T-helper 2 cell (primary cell): ENCODE measurements around the gene PLD6.
A peak's percentile ranks its signal among the peaks of the same experiment; 100 is the strongest.
"Not testable (repeated sequence)": the region's sequence is repeated elsewhere in the genome, so short reads cannot be mapped to it uniquely, and the experiment has no call there.

ENCODE experiments used
- DNase-seq, 5 experiments: peaks; one replicate each; pipeline versions ENCODE4 v3.0.0 to v3.0.0-alpha.2; 2012 to 2022

PLD6 gene

GRCh38 chr17:17200831-17201230 is 5.3 kb downstream of the PLD6 start:
- DNase-seq, result no peak

- DNase-seq, result no peak
Observed at GRCh38 chr17:17200311-17200710, 5.8 kb downstream of the PLD6 start.

GRCh38 chr17:17198281-17198680 is 7.9 kb downstream of the PLD6 start:
- DNase-seq, result no peak

- DNase-seq, result no peak
Observed at GRCh38 chr17:17196776-17197175, 9.4 kb downstream of the PLD6 start.

GRCh38 chr17:17195466-17195865 is 10.7 kb downstream of the PLD6 start:
- DNase-seq, result not testable (repeated sequence)

GRCh38 chr17:17191961-17192381 is 14.2 kb downstream of the PLD6 start:
- DNase-seq, result no peak

- DNase-seq, result no peak
Observed at GRCh38 chr17:17191346-17191792, 14.8 kb downstream of the PLD6 start.

GRCh38 chr17:17190188-17190587 is 15.9 kb downstream of the PLD6 start:
- DNase-seq, result no peak

GRCh38 chr17:17189559-17189958 is 16.6 kb downstream of the PLD6 start:
- DNase-seq, result no peak

GRCh38 chr17:17188586-17188985 is 17.5 kb downstream of the PLD6 start:
- DNase-seq, result no peak

GRCh38 chr17:17186551-17187505 is 19.3 kb downstream of the PLD6 start:
- no peak for DNase-seq

- DNase-seq, result peak in 2 of 5 experiments; percentile 45 to 80
Observed at GRCh38 chr17:17186051-17186450, 20.1 kb downstream of the PLD6 start.

- DNase-seq, result peak in 1 of 5 experiments; percentile 67
Observed at GRCh38 chr17:17184985-17185757, 21.0 kb downstream of the PLD6 start.

- peak in 1 of 5 experiments; percentile 46 for DNase-seq
Observed at GRCh38 chr17:17183744-17184143, 22.4 kb downstream of the PLD6 start.

GRCh38 chr17:17182598-17183136 is 23.5 kb downstream of the PLD6 start:
- DNase-seq, result no peak

GRCh38 chr17:17181666-17182597 is 24.2 kb downstream of the PLD6 start:
- DNase-seq, result peak in 2 of 5 experiments; percentile 31 to 82

- DNase-seq, result peak in 1 of 5 experiments; percentile 39
Observed at GRCh38 chr17:17180741-17181525, 25.2 kb downstream of the PLD6 start.

- peak in 1 of 5 experiments; percentile 78 for DNase-seq
Observed at GRCh38 chr17:17180141-17180603, 26.0 kb downstream of the PLD6 start.

GRCh38 chr17:17179371-17179827 is 26.7 kb downstream of the PLD6 start:
- peak in 2 of 5 experiments; percentile 24 to 92 for DNase-seq

GRCh38 chr17:17177176-17177575 is 29.0 kb downstream of the PLD6 start:
- DNase-seq, result peak in 1 of 5 experiments; percentile 76

GRCh38 chr17:17176341-17176740 is 29.8 kb downstream of the PLD6 start:
- peak in 1 of 5 experiments; percentile 76 for DNase-seq
